A673 (cell line): ENCODE results near the gene FERD3L.

Source experiments
- EZH2 ChIP-seq: fragments of 200-600 bp; sonication (generic); IDR thresholded peaks from 2 replicates; pipeline ENCODE4 v1.6.1; 2017; ENCODE audit warnings: borderline replicate concordance, low read depth, mild to moderate bottlenecking, mixed read lengths, antibody characterized with exemption, low read length; ENCODE audit not compliant: poor library complexity, severe bottlenecking
- TF ChIP-seq, protein P1 (sequence below): fragments of 300-800, 200-600 bp; sonication (generic); conservative IDR thresholded peaks from 2 replicates; pipeline ENCODE4 v1.5.1; 2017; ENCODE audit warnings: low read depth, mild to moderate bottlenecking, antibody characterized with exemption, low read length, moderate library complexity, mixed read lengths

GRCh38 chr7:19098510-19098909 is 46.7 kb downstream of the FERD3L start:
- TF ChIP-seq, protein P1, sequence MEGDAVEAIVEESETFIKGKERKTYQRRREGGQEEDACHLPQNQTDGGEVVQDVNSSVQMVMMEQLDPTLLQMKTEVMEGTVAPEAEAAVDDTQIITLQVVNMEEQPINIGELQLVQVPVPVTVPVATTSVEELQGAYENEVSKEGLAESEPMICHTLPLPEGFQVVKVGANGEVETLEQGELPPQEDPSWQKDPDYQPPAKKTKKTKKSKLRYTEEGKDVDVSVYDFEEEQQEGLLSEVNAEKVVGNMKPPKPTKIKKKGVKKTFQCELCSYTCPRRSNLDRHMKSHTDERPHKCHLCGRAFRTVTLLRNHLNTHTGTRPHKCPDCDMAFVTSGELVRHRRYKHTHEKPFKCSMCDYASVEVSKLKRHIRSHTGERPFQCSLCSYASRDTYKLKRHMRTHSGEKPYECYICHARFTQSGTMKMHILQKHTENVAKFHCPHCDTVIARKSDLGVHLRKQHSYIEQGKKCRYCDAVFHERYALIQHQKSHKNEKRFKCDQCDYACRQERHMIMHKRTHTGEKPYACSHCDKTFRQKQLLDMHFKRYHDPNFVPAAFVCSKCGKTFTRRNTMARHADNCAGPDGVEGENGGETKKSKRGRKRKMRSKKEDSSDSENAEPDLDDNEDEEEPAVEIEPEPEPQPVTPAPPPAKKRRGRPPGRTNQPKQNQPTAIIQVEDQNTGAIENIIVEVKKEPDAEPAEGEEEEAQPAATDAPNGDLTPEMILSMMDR, result no peak
- no peak for TF ChIP-seq EZH2
